Measurements from ENCODE around the gene CATSPER4.

The CATSPER4 gene

DNA sequence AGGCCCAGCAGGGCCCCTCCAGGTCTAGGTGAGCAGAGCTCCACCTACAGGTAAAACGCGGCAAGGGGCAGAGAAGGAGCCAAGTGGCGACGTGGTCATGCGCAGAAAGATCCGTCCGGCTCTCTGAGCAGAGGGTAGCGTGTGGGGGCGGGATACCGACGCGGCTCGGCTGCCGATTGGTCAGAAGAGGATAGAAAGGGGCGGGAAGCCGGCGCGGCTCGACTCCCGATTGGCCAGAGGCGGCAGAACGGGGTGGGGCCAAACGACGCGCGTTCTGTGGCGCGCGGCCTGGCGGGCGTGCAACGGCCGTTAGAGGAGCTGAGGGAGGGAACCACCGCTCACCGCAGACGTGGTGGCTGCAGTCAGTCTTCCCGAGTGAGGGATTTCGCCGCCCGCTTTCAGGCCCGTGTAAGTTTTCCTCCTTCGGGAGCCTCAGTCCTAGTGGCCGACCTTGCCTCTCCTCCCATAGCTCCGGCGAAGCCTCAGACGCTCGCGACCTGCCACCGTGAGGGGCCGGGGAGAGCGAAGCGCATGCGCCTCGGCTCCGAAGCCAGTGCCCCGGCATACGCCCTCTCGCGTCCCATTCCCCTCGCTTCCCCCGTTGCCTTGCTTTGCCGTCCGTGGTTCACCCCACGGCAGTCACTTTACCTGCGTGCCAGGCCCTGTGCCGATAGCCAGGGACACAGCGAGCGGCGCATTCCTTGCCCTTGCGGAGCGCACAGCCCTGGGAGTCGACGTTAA is 43.7 kb downstream of the CATSPER4 start, which contains the start of gene CEP85:
Gene CEP85 (plus strand): TSS at position 298 of the 741 bp plus-strand sequence. CDS start 5,584 bp downstream, outside the sequence.
- peak within 1 kb of the TSS; percentile 93 for H2AFZ ChIP-seq (ENCODE audit: low read length)
- H3F3A ChIP-seq (ENCODE audit: low read depth): no peaks in the 10 kb centered on the region
- no peaks in the 10 kb centered on the region for H3K9me2 ChIP-seq (replicated peaks; ENCODE audit: low read depth, low read length)
- H3K4me1 ChIP-seq (ENCODE audit: insufficient read depth, low read length, poor library complexity, severe bottlenecking): peaks cover 33% of the 10 kb centered on the region
- no peak for TF ChIP-seq EZH2phosphoT487 (IDR thresholded peaks at IDR 0.05; ENCODE audit: borderline replicate concordance)
- TF ChIP-seq, protein P1, sequence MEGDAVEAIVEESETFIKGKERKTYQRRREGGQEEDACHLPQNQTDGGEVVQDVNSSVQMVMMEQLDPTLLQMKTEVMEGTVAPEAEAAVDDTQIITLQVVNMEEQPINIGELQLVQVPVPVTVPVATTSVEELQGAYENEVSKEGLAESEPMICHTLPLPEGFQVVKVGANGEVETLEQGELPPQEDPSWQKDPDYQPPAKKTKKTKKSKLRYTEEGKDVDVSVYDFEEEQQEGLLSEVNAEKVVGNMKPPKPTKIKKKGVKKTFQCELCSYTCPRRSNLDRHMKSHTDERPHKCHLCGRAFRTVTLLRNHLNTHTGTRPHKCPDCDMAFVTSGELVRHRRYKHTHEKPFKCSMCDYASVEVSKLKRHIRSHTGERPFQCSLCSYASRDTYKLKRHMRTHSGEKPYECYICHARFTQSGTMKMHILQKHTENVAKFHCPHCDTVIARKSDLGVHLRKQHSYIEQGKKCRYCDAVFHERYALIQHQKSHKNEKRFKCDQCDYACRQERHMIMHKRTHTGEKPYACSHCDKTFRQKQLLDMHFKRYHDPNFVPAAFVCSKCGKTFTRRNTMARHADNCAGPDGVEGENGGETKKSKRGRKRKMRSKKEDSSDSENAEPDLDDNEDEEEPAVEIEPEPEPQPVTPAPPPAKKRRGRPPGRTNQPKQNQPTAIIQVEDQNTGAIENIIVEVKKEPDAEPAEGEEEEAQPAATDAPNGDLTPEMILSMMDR (conservative IDR thresholded peaks at IDR 0.05; ENCODE audit: low read length): peak; percentile 81
- no peaks in the 10 kb centered on the region for H3K36me3 ChIP-seq (ENCODE audit: insufficient read depth, low read length)
- H3K79me2 ChIP-seq (ENCODE audit: insufficient read depth, low read length): peaks cover 50% of the 10 kb centered on the region
- peak within 1 kb of the TSS; percentile 96 for H3K4me3 ChIP-seq (ENCODE audit: low read length, poor library complexity, severe bottlenecking)
- H4K20me1 ChIP-seq (ENCODE audit: insufficient read depth, low read length, poor library complexity, severe bottlenecking): peaks cover 44% of the 10 kb centered on the region
- H3K27me3 ChIP-seq (ENCODE audit: insufficient read depth, low read length, poor library complexity, severe bottlenecking): no peaks in the 10 kb centered on the region
- H3K9me3 ChIP-seq (ENCODE audit: insufficient read depth, low read depth, low read length): no peaks in the 10 kb centered on the region
- H3K9ac ChIP-seq (ENCODE audit: low read depth, low read length, poor library complexity, severe bottlenecking): peak within 1 kb of the TSS; percentile 90
- peak within 1 kb of the TSS; percentile 87 for H3K4me2 ChIP-seq (ENCODE audit: low read depth, low read length, poor library complexity, severe bottlenecking)

GRCh38 chr1:26234644-26235370 is 44.4 kb downstream of the CATSPER4 start:
- TF ChIP-seq EZH2phosphoT487 (IDR thresholded peaks at IDR 0.05; ENCODE audit: borderline replicate concordance): no peak
- TF ChIP-seq, protein P1 (conservative IDR thresholded peaks at IDR 0.05; ENCODE audit: low read length): peak; percentile 41
- no peaks in the 10 kb centered on the region for H3F3A ChIP-seq (ENCODE audit: low read depth)
- peak overlapping the region; percentile 90 for H3K9ac ChIP-seq (ENCODE audit: low read depth, low read length, poor library complexity, severe bottlenecking)
- peak overlapping the region; percentile 81 for H2AFZ ChIP-seq (ENCODE audit: low read length)
- H3K27me3 ChIP-seq (ENCODE audit: insufficient read depth, low read length, poor library complexity, severe bottlenecking): no peaks in the 10 kb centered on the region
- H3K4me3 ChIP-seq (ENCODE audit: low read length, poor library complexity, severe bottlenecking): peak overlapping the region; percentile 96
- H3K9me2 ChIP-seq (replicated peaks; ENCODE audit: low read depth, low read length): no peaks in the 10 kb centered on the region
- peak overlapping the region; percentile 87 for H3K4me2 ChIP-seq (ENCODE audit: low read depth, low read length, poor library complexity, severe bottlenecking)
- no peaks in the 10 kb centered on the region for H3K9me3 ChIP-seq (ENCODE audit: insufficient read depth, low read depth, low read length)
- H3K36me3 ChIP-seq (ENCODE audit: insufficient read depth, low read length): peaks cover 2% of the 10 kb centered on the region; the same call in 1 of the 2 replicates
- H3K79me2 ChIP-seq (ENCODE audit: insufficient read depth, low read length): peaks cover 58% of the 10 kb centered on the region
- peaks cover 36% of the 10 kb centered on the region for H3K4me1 ChIP-seq (ENCODE audit: insufficient read depth, low read length, poor library complexity, severe bottlenecking)
- peaks cover 51% of the 10 kb centered on the region for H4K20me1 ChIP-seq (ENCODE audit: insufficient read depth, low read length, poor library complexity, severe bottlenecking)

DNA sequence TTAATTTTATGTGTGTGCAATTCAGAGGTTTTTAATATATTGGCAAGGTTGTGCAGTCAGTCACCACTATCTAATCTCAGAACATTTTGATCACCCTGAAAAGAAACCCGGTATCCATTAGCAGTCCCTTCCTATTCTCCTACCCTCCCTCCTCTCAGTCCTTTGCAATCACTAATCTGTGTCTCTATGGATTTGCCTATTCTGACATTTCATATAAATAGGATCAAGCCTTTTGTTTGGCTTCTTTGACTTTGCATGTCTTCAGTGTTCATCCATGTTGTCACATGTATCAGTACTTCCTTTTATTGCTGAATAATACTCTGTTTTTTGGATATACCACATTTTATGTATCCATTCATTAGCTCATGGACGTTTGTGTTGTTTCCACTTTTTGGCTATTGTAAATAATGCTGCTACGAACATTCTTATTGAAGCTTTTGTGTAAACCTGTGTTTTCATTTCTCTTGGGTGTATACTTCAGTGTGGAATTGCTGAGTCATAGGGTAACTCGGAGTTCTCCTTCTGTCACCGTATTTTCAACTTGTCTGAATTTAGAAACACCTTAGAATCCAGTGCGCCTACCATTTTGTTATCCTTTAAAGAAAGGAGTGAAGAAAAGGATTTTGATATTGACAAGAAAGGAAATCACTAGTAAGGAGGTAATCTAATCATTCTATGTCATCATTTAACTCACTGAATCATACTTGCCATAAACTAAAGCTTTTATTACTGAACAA is 47.0 kb downstream of the CATSPER4 start:
- Histone ChIP-seq H3K4me3 (ENCODE audit: low read length, poor library complexity, severe bottlenecking) (peak overlapping the region; percentile 96), H3K4me2 (ENCODE audit: low read depth, low read length, poor library complexity, severe bottlenecking) (peak overlapping the region; percentile 87), H4K20me1 (ENCODE audit: insufficient read depth, low read length, poor library complexity, severe bottlenecking) (peaks cover 65% of the 10 kb centered on the region), H3K4me1 (ENCODE audit: insufficient read depth, low read length, poor library complexity, severe bottlenecking) (peaks cover 43% of the 10 kb centered on the region), H3K36me3 (ENCODE audit: insufficient read depth, low read length) (peaks cover 18% of the 10 kb centered on the region; the same call in 1 of the 2 replicates), H3K79me2 (ENCODE audit: insufficient read depth, low read length) (peaks cover 84% of the 10 kb centered on the region), H2AFZ (ENCODE audit: low read length) (no peak overlapping the region), H3K9ac (ENCODE audit: low read depth, low read length, poor library complexity, severe bottlenecking) (peak overlapping the region; percentile 90), H3F3A (ENCODE audit: low read depth) (no peaks in the 10 kb centered on the region), H3K9me2 (replicated peaks; ENCODE audit: low read depth, low read length) (no peaks in the 10 kb centered on the region), H3K27me3 (ENCODE audit: insufficient read depth, low read length, poor library complexity, severe bottlenecking) (no peaks in the 10 kb centered on the region), H3K9me3 (ENCODE audit: insufficient read depth, low read depth, low read length) (no peaks in the 10 kb centered on the region)
- TF ChIP-seq, protein P1 (conservative IDR thresholded peaks at IDR 0.05; ENCODE audit: low read length): no peak
- no peak for TF ChIP-seq EZH2phosphoT487 (IDR thresholded peaks at IDR 0.05; ENCODE audit: borderline replicate concordance)

All from Loucy (cell line).